Measurements from ENCODE around the gene LACTBL1. TPM values are rescaled to one million over a fixed set of nuclear protein-coding genes. Genes with fewer than 3 reads are reported as not detected.

The LACTBL1 gene
- total RNA-seq, 1 experiment from 2014 or later: not detected

- DNase-seq (ENCODE audit: low read depth): no peak
These were observed 28.2 kb downstream of the LACTBL1 start for GRCh38 chr1:22944346-22945055.

DNA sequence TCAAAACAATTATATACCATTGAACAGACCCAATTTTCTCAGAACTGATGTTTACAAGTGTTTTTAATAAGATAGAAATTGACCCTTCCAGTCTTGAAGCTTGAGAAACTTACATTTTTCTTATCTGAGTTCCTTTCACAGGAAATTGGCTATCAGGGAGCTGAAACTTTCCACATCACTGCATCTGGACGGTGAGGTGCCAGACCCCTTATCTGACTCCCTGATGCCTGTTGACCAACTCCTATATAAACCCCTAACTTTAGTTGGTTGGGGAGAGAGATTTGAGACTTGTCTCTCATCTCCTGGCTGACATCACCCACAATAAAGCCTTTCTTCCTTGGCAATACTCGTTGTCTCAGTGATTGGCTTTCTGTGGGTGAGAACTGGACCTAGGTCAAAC is 31.4 kb downstream of the LACTBL1 start:
- no peak for DNase-seq (ENCODE audit: low read depth)

DNA sequence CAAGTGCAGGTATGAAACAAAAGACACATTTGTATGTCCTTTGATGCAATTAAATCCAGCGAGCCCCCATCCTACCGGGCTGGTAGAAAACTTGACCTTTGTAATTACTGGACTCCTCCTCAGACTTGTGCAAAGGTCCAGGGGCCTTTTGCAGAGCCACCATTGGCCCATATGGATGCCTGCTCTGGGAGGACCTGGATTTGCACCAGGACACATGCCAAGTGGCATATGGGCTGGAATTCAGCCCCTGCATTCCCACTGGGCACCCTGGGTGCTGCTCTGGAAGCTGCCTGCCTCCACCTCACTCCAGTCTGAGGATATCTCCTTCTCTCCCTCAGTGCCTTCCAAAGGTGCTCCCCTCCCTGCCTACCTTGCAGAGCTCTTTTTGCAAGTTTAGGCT is 36.0 kb downstream of the LACTBL1 start:
- DNase-seq (ENCODE audit: low read depth): no peak

- DNase-seq (ENCODE audit: low read depth): no peak
These were observed 37.2 kb downstream of the LACTBL1 start for GRCh38 chr1:22935433-22935832.

DNA sequence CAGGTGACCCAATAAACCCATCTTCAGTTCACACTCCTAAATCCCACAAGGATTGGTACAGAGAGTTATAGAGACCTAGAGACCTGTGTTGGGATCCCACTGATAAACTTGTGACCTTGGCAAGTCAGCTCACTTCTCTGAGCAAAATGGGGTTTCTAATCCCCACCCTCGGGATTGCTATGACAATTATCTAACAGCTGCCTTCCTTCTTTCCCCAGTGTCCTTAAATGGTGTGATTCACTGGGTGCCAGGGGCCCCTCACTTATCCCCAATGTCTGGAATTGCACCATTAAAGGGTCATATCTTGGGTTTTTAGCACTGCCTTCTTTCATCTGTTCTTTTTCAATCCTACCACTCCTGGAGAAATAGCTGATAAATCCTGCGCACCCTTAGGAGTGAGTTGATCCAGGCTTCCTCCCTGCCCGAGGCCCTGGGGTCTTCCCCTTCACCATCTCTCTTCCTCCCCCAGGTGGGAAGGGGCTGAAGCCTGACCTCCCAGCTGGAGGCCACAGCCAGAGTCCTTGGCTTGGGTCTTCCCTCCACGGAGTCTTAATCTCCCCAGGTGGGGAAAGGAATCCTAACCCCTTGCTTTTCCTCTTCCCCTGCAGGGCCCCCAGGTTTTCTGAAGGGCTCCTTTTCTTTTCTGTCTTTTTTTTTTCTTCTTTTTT is 39.7 kb downstream of the LACTBL1 start:
- DNase-seq (ENCODE audit: low read depth): no peak

- DNase-seq (ENCODE audit: low read depth): peak; percentile 15
These were observed 42.3 kb downstream of the LACTBL1 start for GRCh38 chr1:22930240-22930912.

DNA sequence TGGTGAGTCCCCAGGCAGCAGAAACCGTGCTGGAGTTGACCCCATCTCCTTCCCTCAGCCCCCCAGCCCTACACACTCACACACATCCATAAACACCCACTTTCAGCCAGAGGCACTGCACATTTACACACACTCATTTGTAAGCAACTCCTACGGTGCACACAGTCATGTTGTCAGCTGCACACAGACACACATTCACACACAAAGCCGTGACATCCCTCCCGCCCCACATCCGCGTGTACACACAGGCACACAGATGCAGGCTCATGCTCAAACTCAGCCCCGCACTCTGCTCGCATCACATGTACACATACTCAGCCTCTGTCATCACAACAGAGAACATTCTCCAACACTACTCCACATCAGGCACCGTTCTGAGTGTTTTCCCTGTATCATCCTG is 47.6 kb downstream of the LACTBL1 start:
- DNase-seq (ENCODE audit: low read depth): no peak

GRCh38 chr1:22922640-22923039 is 50.0 kb downstream of the LACTBL1 start:
- peak; percentile 7 for DNase-seq (ENCODE audit: low read depth)

DNA sequence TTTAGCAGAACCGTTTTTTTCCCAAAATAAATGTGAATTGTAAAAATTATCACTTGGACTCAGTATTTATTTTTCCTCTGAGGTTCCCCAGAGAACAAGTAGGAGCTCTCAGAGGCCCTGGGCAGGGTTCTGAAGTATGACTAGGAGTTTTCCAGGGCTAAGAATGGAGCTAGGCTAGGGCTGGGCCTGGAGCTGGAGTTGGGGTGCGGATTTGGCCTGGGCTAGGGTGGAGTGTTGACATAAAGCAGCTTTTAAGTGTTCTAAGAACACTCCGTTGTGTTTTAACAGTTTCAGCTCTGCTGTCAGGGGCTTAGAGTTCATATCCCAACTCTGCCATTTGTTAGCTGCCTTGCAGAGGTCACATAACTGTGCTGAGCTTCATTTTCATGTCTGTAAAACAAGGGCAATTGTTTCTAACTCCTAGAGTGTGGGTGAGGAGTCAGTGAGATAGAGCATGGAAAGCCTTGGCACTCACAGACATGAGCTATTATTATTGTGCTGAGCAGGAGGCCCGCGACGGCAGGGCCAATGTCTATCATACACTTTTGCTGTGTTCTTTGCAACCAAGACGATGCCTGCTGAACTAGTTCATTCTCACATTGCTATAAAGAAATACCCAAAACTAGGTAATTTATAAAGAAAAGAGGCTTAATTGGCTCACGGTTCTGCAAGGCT is 51.1 kb downstream of the LACTBL1 start:
- no peak for DNase-seq (ENCODE audit: low read depth)

- DNase-seq (ENCODE audit: low read depth): no peak
These were observed 51.8 kb downstream of the LACTBL1 start for GRCh38 chr1:22920734-22921451.

GRCh38 chr1:22920026-22920733 is 52.5 kb downstream of the LACTBL1 start:
- DNase-seq (ENCODE audit: low read depth): no peak

DNA sequence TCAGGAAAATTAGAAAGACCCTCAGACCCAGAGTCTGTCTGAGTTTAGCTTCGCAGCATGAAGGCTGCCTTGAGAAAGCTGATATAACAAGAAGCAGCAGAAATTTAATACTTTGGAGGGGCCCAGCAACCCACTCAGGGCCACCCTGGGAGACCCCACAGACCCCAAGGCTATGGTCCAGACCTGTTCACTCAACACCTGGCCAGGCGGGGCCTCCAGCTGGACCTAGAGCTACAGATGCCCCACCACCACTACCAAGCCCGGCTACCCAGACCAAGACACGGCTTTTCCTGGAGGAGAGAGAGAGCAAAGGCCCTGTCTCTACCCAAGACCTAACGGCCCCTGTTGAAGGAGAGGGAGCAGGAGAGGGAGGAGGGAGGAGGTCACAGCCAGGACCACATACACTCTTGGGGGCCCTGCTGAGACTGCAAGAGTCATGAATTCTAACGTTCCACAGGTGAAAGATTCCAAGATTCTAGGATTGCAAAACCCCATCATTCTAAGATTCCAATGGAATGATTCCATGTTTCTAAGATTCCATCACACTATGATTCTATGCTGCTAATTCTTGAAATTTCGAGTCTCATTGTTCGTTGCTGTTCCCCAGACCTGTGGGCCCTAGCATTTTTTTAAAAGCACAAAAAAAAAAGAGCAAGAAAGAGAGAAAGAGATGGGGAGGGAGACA is 53.2 kb downstream of the LACTBL1 start:
- DNase-seq (ENCODE audit: low read depth): no peak

- no peak for DNase-seq (ENCODE audit: low read depth)
These were observed 54.0 kb downstream of the LACTBL1 start for GRCh38 chr1:22918644-22919043.

DNA sequence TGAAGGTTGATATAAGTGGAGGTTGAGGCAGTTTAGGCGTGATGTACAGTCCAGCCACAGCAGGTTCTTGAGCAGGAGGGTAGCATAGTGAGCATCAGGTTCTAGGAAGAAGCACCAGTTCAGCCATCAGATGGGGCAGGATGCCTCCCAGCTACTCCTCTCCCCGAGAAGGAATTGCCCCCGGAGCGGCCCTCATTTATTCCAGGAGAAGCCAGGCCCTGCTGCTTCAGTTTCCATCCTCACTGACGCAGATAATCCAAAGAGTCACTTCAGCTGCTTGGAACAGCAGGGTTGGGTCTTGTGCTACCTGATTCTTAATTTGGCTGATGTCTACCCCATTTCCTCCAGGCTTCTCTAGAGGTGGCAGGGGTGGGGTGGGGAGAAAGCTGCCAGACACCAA is 54.7 kb downstream of the LACTBL1 start:
- DNase-seq (ENCODE audit: low read depth): no peak

DNA sequence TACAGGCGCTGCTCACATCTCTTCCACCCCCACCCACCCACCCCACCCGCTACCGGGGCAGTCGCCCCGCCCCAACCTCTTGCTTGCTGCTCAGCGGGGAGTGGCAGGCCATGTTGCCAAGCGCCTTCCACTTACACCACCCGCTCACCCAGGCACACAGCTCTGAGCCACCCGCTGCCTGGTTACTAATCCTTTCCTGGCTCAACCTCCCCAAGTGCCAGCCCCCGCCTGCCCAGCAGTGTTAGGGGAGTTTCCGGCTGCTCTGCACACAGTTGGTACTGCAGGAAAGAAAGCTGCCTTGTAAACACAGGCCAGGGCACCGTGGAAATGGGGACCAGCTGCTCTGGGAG is 56.2 kb downstream of the LACTBL1 start:
- DNase-seq (ENCODE audit: low read depth): no peak

DNA sequence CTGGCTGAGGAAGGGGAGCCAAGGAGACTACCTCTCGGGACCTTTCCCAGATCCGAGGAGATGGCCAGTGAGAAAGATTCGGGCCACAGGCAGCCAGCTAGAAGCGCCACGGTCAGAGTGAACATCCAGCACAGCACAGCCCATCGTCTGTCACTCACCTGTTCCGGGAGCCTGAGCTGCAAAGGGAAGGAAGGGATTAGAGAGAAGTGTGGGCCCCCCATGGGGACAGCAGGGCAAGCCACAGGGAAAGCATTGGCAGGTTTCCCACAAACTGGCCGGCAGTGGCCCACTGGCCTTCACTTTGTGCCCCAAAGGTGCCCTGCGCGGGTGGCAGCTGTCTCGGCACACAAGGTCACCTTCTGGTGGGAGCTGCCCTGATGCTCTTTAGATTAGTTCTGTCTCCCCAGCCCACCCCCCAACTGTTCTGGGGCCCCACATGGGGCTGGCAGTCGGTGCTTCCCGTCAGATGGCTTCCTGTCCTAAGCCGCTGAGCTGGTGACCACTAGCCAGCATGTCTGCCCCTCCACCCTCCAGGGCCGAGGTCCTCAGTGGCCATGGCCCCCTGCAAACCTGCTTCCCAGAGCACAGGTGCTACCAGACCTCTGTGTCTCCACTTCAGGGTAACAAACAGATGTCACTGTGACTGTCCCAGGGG is 56.7 kb downstream of the LACTBL1 start:
- no peak for DNase-seq (ENCODE audit: low read depth)

DNA sequence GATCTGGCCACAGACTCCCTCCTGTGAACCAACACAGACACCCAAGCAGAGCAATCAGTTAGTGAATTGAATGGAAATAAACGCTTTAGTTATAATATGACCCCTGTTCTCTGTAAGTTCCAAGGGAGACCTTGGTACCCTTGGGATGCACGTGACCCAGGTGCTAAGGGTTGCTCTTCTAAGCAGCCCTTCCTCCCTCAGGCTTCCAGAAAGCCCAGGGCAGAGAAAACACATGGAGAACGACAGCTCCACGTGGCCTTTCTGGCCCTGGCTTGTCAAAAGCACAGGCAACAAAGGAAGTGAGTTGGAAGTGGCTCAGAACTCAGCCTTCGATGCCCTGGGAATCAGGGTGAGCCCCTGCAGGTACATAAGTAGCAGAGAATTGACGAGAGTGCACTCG is 57.4 kb downstream of the LACTBL1 start:
- no peak for DNase-seq (ENCODE audit: low read depth)

DNA sequence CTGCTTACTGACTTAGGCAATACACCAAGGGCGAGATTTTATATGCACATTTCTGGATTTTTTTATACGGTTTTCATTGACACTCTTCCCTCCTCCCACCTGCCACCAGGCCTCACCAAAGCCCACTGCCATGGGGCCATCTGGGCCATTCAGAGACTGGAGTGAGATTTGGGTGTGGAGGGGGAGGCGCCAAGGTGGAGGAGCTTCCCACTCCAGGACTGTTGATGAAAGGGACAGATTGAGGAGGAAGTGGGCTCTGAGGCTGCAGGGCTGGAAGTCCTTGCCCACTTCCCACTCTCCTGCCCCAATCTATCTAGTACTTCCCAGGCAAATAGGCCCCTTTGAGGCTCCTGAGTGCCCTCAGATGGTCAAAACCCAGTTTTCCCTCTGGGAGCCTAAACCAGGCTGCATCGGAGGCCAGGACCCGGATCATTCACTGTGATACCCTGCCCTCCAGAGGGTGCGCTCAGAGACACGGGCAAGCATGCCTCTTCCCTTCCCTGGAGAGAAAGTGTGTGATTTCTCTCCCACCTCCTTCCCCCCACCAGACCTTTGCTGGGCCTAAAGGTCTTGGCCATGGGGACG is 57.9 kb downstream of the LACTBL1 start:
- no peak for DNase-seq (ENCODE audit: low read depth)

DNA sequence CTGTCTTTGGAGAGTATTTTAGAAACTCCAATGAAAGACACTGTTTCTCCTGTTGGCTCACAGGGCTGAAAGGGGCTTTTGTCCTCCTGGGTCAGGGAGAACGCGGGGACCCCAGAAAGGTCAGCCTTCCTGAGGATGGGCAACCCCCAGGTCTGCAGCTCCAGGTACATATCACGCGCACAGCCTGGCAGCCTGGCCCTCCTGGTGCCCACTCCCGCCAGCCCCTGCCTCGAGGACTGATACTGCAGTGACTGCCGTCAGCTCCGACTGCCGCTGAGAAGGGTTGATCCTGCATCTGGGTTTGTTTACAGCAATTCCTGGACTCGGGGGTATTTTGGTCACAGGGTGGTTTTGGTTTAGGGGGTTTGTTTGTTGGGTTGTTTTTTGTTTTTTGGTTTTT is 58.5 kb downstream of the LACTBL1 start:
- DNase-seq (ENCODE audit: low read depth): no peak

All from RPMI7951 (cell line).